GM10266 (cell line): ENCODE results near the gene METAP2.

Source experiments
- DNase-seq: peaks from one replicate; pipeline ENCODE4 v3.0.0; 2012; ENCODE audit errors: extremely low spot score
- CTCF ChIP-seq: IDR thresholded peaks from 2 replicates; pipeline ENCODE4 v1.5.1; 2012; ENCODE audit warnings: mild to moderate bottlenecking, low read depth; ENCODE audit not compliant: control insufficient read depth, insufficient read depth; ENCODE audit errors: missing control alignments

Gene METAP2

DNA sequence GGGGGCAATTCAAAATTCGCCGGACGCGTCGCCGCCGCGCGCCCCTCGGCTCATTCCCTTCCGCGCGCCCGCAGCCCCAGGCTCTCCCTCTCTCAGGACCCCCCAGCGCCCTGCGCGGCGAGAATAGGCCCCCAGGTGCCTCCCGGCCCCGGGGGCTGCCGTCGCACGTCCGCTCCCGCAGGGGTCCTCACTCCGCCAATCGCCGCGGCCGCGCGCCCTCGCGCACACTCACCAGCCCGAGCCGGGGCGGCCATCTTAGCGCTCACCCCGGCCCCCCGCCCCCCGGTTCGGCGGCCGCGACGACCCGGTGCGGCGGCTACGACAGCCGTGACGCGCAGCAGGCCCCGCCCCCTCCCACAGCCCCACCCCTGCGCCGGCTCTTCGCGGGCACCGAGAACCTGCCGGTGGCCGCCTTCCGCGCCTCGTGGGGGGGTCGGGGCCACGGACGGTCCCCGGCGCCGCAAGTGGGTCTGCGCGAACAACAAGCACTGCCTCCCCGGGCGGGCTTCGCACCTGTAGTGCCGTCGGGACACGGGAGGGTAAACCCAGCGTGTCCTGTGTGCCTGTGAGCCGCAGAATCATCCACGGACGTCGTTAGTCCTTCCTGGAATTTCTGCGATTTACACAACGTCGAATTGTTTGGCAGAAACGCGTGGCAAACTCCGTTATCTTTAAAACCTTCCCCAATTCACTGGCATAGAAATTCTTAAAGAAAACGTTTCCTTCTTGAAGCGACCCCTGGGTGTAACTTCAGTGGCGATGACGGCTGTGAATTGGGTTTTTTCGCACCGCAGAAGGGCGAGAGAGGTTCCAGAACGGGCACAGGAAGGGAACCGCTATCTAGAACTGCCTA is 74.8 kb downstream of the METAP2 start:
- no peak for TF ChIP-seq CTCF
- DNase-seq = peak; percentile 34

DNA sequence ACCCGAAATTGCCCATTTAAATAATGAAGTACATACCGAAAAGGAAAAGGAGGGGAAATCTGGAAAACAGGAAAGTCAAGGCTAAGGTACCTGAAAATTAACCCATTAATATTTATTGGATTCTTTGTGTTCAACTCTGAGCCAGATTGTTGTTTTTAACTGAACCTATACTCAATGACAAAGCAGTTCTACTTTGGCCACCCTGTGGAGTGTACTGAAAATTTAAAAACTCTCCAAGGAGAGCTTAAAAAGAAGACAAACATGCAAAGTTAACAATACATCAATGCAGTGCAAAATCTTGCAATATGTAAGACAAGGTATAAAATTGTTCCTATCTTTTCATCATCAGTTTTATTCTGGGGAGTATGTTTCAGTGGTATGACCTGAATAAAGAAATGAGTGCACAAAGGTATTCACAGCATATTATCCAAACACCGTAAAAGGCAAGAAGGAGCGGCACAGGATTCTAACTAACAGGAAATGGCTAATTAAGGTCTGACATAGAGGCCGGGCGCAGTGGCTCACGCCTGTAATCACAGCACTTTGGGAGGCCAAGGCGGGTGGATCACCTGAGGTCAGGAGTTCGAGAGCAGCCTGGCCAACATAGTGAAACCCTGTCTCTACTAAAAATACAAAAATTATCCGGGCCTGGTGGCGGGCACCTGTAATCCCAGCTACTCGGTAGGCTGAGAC is 75.6 kb downstream of the METAP2 start:
- no peak for TF ChIP-seq CTCF
- no peak for DNase-seq

DNA sequence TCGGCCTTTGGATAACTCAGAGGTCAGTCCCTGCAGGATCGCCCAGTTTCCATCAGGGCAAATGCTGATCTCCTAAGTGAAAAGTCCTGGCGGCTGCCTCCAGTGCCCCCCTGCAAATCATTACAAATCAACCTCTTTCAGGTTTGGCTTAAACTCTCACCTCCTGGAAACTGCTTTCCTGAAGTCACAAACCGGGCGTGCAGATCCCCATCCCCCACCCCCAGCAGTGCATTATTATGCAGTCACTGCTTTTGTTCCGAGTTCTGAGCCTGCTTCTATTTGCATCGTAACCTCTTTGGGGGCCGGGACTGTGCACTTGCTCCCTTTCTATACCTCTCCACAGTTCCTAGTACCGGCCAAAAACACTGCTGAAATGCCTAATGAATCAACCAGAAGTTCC is 77.4 kb downstream of the METAP2 start, which contains the start of gene USP44:
Gene USP44, minus strand, starts transcription at position 172 of the 400 bp plus-strand sequence. CDS start 17,220 bp downstream, outside the sequence.
- no peak for TF ChIP-seq CTCF
- no peak for DNase-seq

GRCh38 chr12:95551913-95552516 is 78.1 kb downstream of the METAP2 start:
- DNase-seq = no peak

GRCh38 chr12:95553197-95553943 is 79.4 kb downstream of the METAP2 start:
- no peak for DNase-seq

More at GRCh38 chr12:95551913-95552516, 78.1 kb downstream of the METAP2 start:
- TF ChIP-seq CTCF = no peak

GRCh38 chr12:95554532-95555071 is 80.7 kb downstream of the METAP2 start:
- TF ChIP-seq CTCF = no peak
- no peak for DNase-seq

More at GRCh38 chr12:95553197-95553943, 79.4 kb downstream of the METAP2 start:
- TF ChIP-seq CTCF = no peak
